Panc1 (cell line): ENCODE results near the gene GRN. TPM values are rescaled to one million over a fixed set of nuclear protein-coding genes. Genes with fewer than 3 reads are reported as not detected.

ENCODE experiments used
- ATAC-seq: fragments of 200-7000 bp; cut with Tn5 transposase; 2 replicates; pipeline ENCODE4 v1.9.1; 2020; ENCODE audit warnings: mild to moderate bottlenecking, moderate library complexity
- BruUV-seq: library from RNA; stranded (reverse); fragments of 400-500 nt; replicated peaks from 2 replicates; lab custom pipeline; 2021; lab: Mats Ljungman, UMichigan
- CTCF ChIA-PET: fragments of 300-600 bp; sonication (Branson Sonifier 250); formaldehyde crosslinking; loops from one replicate; lab custom pipeline; 2022; ENCODE audit warnings: antibody characterized with exemption; lab: Charles Lee
- POLR2A ChIA-PET: fragments of 300-600 bp; sonication (Branson Sonifier 250); formaldehyde crosslinking; loops from one replicate; lab custom pipeline; 2022; ENCODE audit warnings: antibody characterized with exemption; lab: Charles Lee
- DNase-seq: peaks from one replicate; pipeline ENCODE4 v3.0.0-alpha.2; 2010; ENCODE audit warnings: low read depth, low spot score
- H3K27ac ChIP-seq: 2 replicates; pipeline ENCODE4 v1.5.1; 2011; ENCODE audit warnings: mild to moderate bottlenecking, low read length, inconsistent platforms
- H3K27me3 ChIP-seq: fragments of 200-500 bp; sonication (Bioruptor generic); 2 replicates; pipeline ENCODE4 v1.6.0; 2014; ENCODE audit warnings: low read length, inconsistent platforms; ENCODE audit not compliant: control insufficient read depth, insufficient read depth
- H3K36me3 ChIP-seq: fragments of 200-500 bp; sonication (Bioruptor generic); 2 replicates; pipeline ENCODE4 v1.5.1; 2014; ENCODE audit warnings: inconsistent platforms, mild to moderate bottlenecking, low read length, moderate library complexity; ENCODE audit not compliant: control insufficient read depth, insufficient read depth
- H3K4me1 ChIP-seq: 2 replicates; pipeline ENCODE4 v1.5.1; 2011; ENCODE audit warnings: inconsistent platforms, mild to moderate bottlenecking, low read length, moderate library complexity; ENCODE audit not compliant: control insufficient read depth, insufficient read depth
- H3K4me3 ChIP-seq, 2 experiments: 2 replicates each; pipeline ENCODE4 v1.5.1; 2011 to 2012; ENCODE audit warnings: low read depth in 2 of 2, low read length in 2 of 2, mild to moderate bottlenecking in 2 of 2, inconsistent platforms in 1 of 2, moderate library complexity in 1 of 2
- H3K9me3 ChIP-seq: fragments of 200-500 bp; sonication (Bioruptor generic); 2 replicates; pipeline ENCODE4 v1.5.1; 2014; ENCODE audit warnings: low read depth, mild to moderate bottlenecking, inconsistent platforms, low read length, moderate library complexity; ENCODE audit not compliant: control insufficient read depth, insufficient read depth
- CTCF ChIP-seq: fragments of 450-650 bp; IDR thresholded peaks from 2 replicates; pipeline ENCODE4 v1.5.1; 2017; ENCODE audit warnings: mild to moderate bottlenecking
- POLR2AphosphoS5 ChIP-seq: IDR thresholded peaks from 2 replicates; pipeline ENCODE4 v1.6.1; 2012; ENCODE audit warnings: mild to moderate bottlenecking, low read depth, low read length, moderate library complexity
- REST ChIP-seq, 2 experiments: IDR thresholded peaks; 2 replicates each; pipeline ENCODE4 v1.6.1; 2011 to 2012; ENCODE audit warnings: low read depth in 2 of 2, control low read depth in 1 of 2, low read length in 1 of 2, mild to moderate bottlenecking in 1 of 2, moderate library complexity in 1 of 2; ENCODE audit not compliant: insufficient read depth in 1 of 2
- SIN3A ChIP-seq: IDR thresholded peaks from 2 replicates; pipeline ENCODE4 v1.6.1; 2012; ENCODE audit warnings: low read depth, mild to moderate bottlenecking, low read length, moderate library complexity, borderline replicate concordance; ENCODE audit not compliant: insufficient read depth
- TCF7L2 ChIP-seq: IDR thresholded peaks from 2 replicates; pipeline ENCODE4 v1.6.1; 2011; ENCODE audit warnings: mild to moderate bottlenecking, low read depth, low read length, inconsistent platforms
- in situ Hi-C: cut with HindIII; loops from 2 replicates; pipeline ENCODE4 v1.10.0; 2016; ENCODE audit warnings: low sequenced_read_pairs, low pct_unique_long_range_greater_than_20kb
- intact Hi-C: fragments of 100-400 bp; cut with micrococcal nuclease; formaldehyde crosslinking; loops from one replicate; pipeline ENCODE4 v1.10.0; 2022; ENCODE audit not compliant: unreplicated experiment
- total RNA-seq: library from RNA; stranded (reverse); gene quantifications from one replicate; pipeline ENCODE4 v1.2.1, GENCODE V29; 2021; ENCODE audit not compliant: unreplicated experiment

The GRN gene
- total RNA-seq, 1 experiment from 2014 or later = 304 TPM

- no peaks in the 10 kb centered on the region for H3K4me1 ChIP-seq
- TF ChIP-seq SIN3A (no peak), CTCF (no peak), POLR2AphosphoS5 (no peak), TCF7L2 (no peak), REST (IDR thresholded peaks at IDR 0.05; ENCODE audit: insufficient read depth in 1 of 2, low read depth in 2 of 2, low read length in 1 of 2) (no peak)
- H3K4me3 ChIP-seq = no peak overlapping the region
- no peak for DNase-seq
- no peak for ATAC-seq
- H3K27me3 ChIP-seq = no peaks in the 10 kb centered on the region
- intact Hi-C loops = no loop called here
- BruUV-seq = no TSS peak
- in situ Hi-C loops = no loop called here
- H3K9me3 ChIP-seq = no peaks in the 10 kb centered on the region
- no peaks in the 10 kb centered on the region for H3K36me3 ChIP-seq
- ChIA-PET POLR2A (no interaction called here), CTCF (no interaction called here)
- H3K27ac ChIP-seq = no peak overlapping the region
Observed at GRCh38 chr17:44376779-44377178, 31.7 kb downstream of the GRN start.

- in situ Hi-C loops (no loop called here), intact Hi-C loops (no loop called here)
- no peak overlapping the region for H3K4me3 ChIP-seq
- TF ChIP-seq CTCF (no peak), POLR2AphosphoS5 (no peak), SIN3A (no peak), REST (IDR thresholded peaks at IDR 0.05; ENCODE audit: insufficient read depth in 1 of 2, low read depth in 2 of 2, low read length in 1 of 2) (no peak), TCF7L2 (no peak)
- ChIA-PET POLR2A (interaction anchor here (0.8 kb wide), 1 partner anchor 9 kb away, joined by 6 read pairs; no protein-coding TSS in a partner anchor), CTCF (no interaction called here)
- BruUV-seq = no TSS peak
- ATAC-seq (no peak), DNase-seq (no peak)
- no peaks in the 10 kb centered on the region for H3K9me3 ChIP-seq
- no peaks in the 10 kb centered on the region for H3K36me3 ChIP-seq
- no peaks in the 10 kb centered on the region for H3K4me1 ChIP-seq
- H3K27ac ChIP-seq = no peak overlapping the region
- H3K27me3 ChIP-seq = no peaks in the 10 kb centered on the region
Observed at GRCh38 chr17:44378171-44378705, 33.1 kb downstream of the GRN start.
